ENCODE results near the gene GBA2. TPM values are rescaled to one million over a fixed set of nuclear protein-coding genes. Genes with fewer than 3 reads are reported as not detected.

The GBA2 gene
- total RNA-seq, 2 experiments from 2014 or later, result 19.6 to 23.7 TPM

GRCh38 chr9:35687972-35688557, 61.0 kb downstream of the GBA2 start:
- Mint-ChIP-seq H3K27ac (no peak overlapping the region), H3K27me3 (no peaks in the 10 kb centered on the region), H3K9me3 (ENCODE audit: low read depth) (no peaks in the 10 kb centered on the region), H3K4me1 (peaks cover 23% of the 10 kb centered on the region), H3K4me3 (no peak overlapping the region), H3K36me3 (ENCODE audit: low read depth) (no peaks in the 10 kb centered on the region)
- POLR2A ChIA-PET, result interaction anchor here (0.9 to 1.3 kb wide), 3 partner anchors 9 to 30 kb away, joined by 3 read pairs; partner anchors contain the start of genes ARHGEF39, CCDC107 and RMRP
- CTCF ChIA-PET, result interaction anchor here (0.6 to 2.2 kb wide), 12 partner anchors 8 to 189 kb away, joined by 3 to 7 read pairs (median 3); partner anchors contain the start of genes CCDC107 and RMRP
- intact Hi-C loops (cut with DNase I, micrococcal nuclease), result loop anchor here in 1 of 2 experiments (1.0 kb wide), 2 partner anchors 23 to 127 kb away; partner anchors contain the start of genes ARHGEF39 and HINT2
- ATAC-seq (no peak), DNase-seq (no peak)

GRCh38 chr9:35687306-35687705, 61.7 kb downstream of the GBA2 start:
- no peak overlapping the region for H3K4me3 Mint-ChIP-seq
- no peak overlapping the region for H3K27ac Mint-ChIP-seq
- H3K4me1 Mint-ChIP-seq, result peaks cover 23% of the 10 kb centered on the region
- intact Hi-C loops (cut with DNase I, micrococcal nuclease), result no loop called here
- no peak for ATAC-seq
- POLR2A ChIA-PET, result interaction anchor here (1.3 kb wide), 1 partner anchor 23 kb away, joined by 3 read pairs; the partner anchor contains the start of gene ARHGEF39
- no peak for DNase-seq
- no peaks in the 10 kb centered on the region for H3K9me3 Mint-ChIP-seq (ENCODE audit: low read depth)
- no peaks in the 10 kb centered on the region for H3K36me3 Mint-ChIP-seq (ENCODE audit: low read depth)
- CTCF ChIA-PET, result interaction anchor here (0.7 to 2.2 kb wide), 4 partner anchors 8 to 83 kb away, joined by 3 to 7 read pairs (median 5); no protein-coding TSS in a partner anchor
- H3K27me3 Mint-ChIP-seq, result no peaks in the 10 kb centered on the region

Small RNA genes lying within 50 kb of the gene (microRNA-seq; reads per million reads assigned to microRNA genes)
- not detected for gene MIR6852 (ENCODE audit: borderline replicate concordance)
- not detected for gene MIR6853 (ENCODE audit: borderline replicate concordance)

Other genes with a start within 250 kb of the GBA2 start
- gene TESK1, start 144.0 kb downstream of the GBA2 start, total RNA-seq, result 10 to 100 TPM; 23.3 to 27.7 TPM
- 1 to 10 TPM; 6.5 to 8.7 TPM for gene CD72, start 130.8 kb downstream of the GBA2 start, total RNA-seq
- 10 to 100 TPM; 76.5 to 80.9 TPM for gene SIT1, start 98.3 kb downstream of the GBA2 start, total RNA-seq
- gene RMRP, start 91.2 kb downstream of the GBA2 start, total RNA-seq, result over 10,000 TPM in 1 of 2 experiments, 100 to 1,000 TPM in 1; 894 to 11,462 TPM
- 10 to 100 TPM in 1 of 2 experiments, 1 to 10 TPM in 1; 7.9 to 10.4 TPM for gene CCDC107, start 90.9 kb downstream of the GBA2 start, total RNA-seq
- 10 to 100 TPM; 19.1 to 23.1 TPM for gene ARHGEF39, start 84.0 kb downstream of the GBA2 start, total RNA-seq
- 1 to 10 TPM; 2.9 to 3.1 TPM for gene CA9, start 75.3 kb downstream of the GBA2 start, total RNA-seq
- 1 to 10 TPM; 4.3 to 5.5 TPM for gene TPM2, start 59.3 kb downstream of the GBA2 start, total RNA-seq
- gene TLN1, start 17.0 kb downstream of the GBA2 start, total RNA-seq, result 100 to 1,000 TPM; 217 to 238 TPM
- 10 to 100 TPM; 24.0 to 26.0 TPM for gene CREB3, start 16.6 kb downstream of the GBA2 start, total RNA-seq
- 10 to 100 TPM; 14.0 to 15.5 TPM for gene RGP1, start 59 bp upstream of the GBA2 start, total RNA-seq
- gene MSMP, start 5.0 kb upstream of the GBA2 start, total RNA-seq, result under 1 TPM in 1 of 2 experiments, not detected in 1; 0.39 TPM
- gene NPR2, start 42.4 kb upstream of the GBA2 start, total RNA-seq, result 10 to 100 TPM in 1 of 2 experiments, 1 to 10 TPM in 1; 9.3 to 10.5 TPM
- 1 to 10 TPM in 1 of 2 experiments, under 1 TPM in 1; 0.85 to 1.7 TPM for gene SPAG8, start 63.0 kb upstream of the GBA2 start, total RNA-seq
- 10 to 100 TPM; 47.4 to 61.1 TPM for gene HINT2, start 65.8 kb upstream of the GBA2 start, total RNA-seq
- not detected for gene FAM221B, start 79.5 kb upstream of the GBA2 start, total RNA-seq
- gene TMEM8B, start 80.0 kb upstream of the GBA2 start, total RNA-seq, result 1 to 10 TPM; 5.8 to 6.9 TPM
- gene OR13J1, start 121.2 kb upstream of the GBA2 start, total RNA-seq, result not detected
- not detected for gene HRCT1, start 157.0 kb upstream of the GBA2 start, total RNA-seq
- gene SPAAR, start 160.3 kb upstream of the GBA2 start, total RNA-seq, result not detected
- gene OR2S2, start 208.9 kb upstream of the GBA2 start, total RNA-seq, result not detected